GF-D8 (cell line): Measurements from ENCODE around the gene CTIF.

Source experiments
- DNase-seq: peaks from one replicate; lab custom pipeline; 2025; lab: John Stamatoyannopoulos, UW

Gene CTIF

DNA sequence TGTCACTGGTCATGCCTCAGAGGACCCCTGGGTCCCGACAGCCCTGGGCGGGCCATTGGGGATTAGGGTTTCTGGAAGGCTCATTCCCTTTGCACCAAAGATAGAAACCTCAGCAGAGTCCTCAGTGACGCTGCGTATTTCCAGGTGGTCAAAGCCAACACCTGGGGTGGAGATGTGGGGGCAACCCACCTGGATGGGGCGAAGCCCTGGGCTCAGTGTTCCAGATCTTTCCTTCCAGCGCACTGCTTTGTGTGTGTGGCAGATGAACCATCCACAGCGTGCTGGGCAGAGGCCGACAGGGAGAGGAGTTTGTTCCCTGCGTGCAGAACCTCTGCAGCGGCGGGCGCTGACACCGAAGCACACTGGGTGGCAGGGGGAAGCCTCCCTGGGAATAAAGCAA lies 143.9 kb downstream of the CTIF start:
- no peak for DNase-seq

DNA sequence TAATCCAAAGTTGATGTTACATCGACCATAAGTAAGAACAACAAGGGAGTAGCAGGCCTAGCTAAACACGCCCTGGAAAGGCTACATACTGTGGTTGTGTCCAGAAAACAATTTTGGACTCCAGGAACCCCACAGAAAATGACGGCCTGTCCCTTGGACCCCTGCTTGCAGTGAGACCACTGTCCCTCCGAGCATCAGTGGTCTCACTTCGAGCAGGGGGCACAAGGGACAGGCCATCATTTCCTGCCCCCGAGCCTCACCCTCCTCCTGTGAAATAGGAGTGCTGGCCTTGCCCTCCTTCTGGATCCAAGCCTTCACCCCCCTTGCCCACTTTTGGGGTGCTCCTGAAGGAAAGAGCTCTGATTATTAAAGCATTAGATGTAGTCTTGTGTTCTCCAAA lies 144.4 kb downstream of the CTIF start:
- DNase-seq: no peak

DNA sequence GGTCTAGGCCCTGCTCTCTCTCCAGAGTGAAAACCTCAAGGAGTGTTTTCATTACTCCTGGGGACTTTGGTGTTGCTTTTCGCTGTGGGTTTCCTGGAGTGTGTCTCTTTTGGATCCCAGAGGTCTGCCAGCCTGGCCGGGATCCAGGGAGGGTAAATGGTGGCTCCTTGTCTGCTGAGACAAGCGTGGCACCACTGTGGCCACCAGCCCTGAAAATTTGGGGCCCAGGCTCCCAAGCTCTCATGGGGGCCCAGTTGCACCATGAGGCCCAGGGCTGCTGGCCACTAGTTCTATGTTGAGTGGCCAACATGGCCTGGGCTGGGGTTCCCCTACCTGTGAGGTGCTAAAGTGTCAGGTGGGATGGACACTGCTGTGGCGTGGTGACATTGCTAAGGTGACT lies 144.8 kb downstream of the CTIF start:
- no peak for DNase-seq

- DNase-seq: no peak
Observed at GRCh38 chr18:48687346-48688042, 148.7 kb downstream of the CTIF start.

DNA sequence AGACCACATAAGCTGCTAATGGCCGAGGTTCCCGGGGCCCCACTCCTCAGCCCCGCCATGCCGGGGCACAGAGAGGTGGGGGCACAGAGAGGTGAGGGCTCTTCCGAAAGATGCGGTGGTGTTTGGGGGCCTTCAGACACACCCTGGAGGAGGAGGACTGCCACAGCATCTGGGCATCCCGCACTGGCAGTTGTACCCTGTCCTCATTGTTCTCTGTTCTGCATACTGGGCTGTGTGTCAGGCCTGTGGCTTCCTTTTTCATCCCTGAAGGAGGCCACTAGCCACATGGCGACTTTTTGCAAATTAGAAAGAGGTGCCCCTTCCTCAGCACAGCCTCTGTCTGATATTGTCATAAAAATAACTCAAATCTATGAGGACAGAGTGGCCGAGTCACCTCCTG lies 150.1 kb downstream of the CTIF start:
- DNase-seq: no peak

DNA sequence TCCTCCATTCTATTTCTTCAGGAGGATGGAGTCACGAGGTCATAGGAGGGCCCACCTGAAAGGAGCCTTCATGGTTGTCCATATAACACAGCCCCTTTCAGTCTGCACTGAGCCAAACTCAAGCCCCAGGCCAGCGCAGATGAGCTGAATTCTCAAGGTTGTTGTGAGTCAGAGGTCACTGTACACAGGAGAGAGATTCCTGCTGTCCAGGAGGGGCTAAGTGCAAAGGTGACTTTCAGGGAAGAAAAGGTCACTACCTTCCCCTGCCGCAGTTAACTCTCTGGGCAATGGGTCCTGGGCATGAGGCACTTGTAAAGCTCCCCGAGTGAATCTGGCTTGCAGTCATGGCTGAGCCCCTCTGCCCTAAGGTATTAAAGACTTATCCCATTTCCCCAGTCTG lies 150.7 kb downstream of the CTIF start:
- no peak for DNase-seq

GRCh38 chr18:48690494-48690893 lies 151.7 kb downstream of the CTIF start:
- no peak for DNase-seq

GRCh38 chr18:48693006-48693405 lies 154.2 kb downstream of the CTIF start:
- no peak for DNase-seq

- DNase-seq: no peak
Observed at GRCh38 chr18:48693625-48694262, 154.9 kb downstream of the CTIF start.

DNA sequence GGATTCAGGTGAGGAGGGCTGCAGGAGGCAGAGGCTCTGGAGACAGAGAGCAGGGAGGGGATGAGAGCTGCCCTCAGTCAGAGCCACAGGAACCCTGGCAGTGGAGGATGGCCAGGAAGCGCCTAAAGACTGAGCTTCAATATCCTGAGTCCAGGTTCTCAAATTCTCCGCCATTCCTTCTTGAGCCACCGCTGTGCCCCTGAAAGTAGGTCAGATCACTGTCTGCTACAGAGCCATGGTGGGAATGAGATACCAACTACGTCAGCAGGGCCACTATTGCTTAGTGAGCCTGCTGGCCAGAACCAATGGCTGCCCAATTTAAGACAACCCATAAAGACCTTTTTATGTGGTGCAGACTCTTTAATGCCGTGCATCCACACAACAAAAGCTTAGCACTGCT lies 155.5 kb downstream of the CTIF start:
- DNase-seq: no peak

- DNase-seq: no peak
Observed at GRCh38 chr18:48695671-48696070, 156.8 kb downstream of the CTIF start.

DNA sequence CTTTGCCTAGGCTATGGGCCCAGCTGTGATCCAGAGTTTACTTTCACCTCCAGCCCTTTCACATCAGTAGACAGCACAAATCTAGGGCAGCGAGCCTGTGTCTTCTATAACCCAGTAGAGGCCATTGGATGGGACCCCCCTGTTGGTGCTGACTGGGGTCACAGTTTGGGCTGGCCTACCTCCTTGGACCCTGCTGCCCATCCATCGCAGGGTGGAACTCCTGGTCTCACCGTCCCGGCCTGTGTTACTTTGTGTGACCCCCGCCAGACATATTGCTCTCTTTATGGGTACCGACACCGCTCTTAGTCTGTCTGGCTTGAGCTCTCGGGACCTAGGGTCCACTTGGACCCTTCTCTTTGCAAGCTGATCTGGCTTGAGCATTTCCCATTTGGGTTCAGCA lies 157.4 kb downstream of the CTIF start:
- no peak for DNase-seq

DNA sequence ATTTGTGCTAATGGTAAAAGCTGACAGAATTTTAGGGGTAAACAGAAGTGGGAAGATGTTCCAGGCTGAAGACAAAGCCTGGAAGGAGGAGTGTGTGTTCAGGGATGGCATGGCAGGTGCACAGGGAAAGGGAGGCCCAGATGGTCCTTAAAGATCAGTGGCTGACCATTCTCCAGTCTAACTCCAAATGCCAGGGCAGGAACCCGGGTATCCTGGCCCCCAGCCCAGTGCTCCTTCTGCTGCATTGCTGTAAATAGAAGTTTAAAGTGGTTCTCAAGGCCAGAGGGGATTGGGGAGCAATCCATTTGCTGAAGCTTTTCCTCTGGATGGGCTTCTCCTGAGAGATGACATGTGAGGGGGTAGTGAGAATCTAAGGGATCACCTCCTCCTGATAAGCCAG lies 158.6 kb downstream of the CTIF start:
- DNase-seq: no peak

GRCh38 chr18:48698707-48699106 lies 159.9 kb downstream of the CTIF start:
- peak; percentile 16 for DNase-seq

- no peak for DNase-seq
Observed at GRCh38 chr18:48699761-48700160, 160.9 kb downstream of the CTIF start.

- DNase-seq: no peak
Observed at GRCh38 chr18:48700446-48700845, 161.6 kb downstream of the CTIF start.

DNA sequence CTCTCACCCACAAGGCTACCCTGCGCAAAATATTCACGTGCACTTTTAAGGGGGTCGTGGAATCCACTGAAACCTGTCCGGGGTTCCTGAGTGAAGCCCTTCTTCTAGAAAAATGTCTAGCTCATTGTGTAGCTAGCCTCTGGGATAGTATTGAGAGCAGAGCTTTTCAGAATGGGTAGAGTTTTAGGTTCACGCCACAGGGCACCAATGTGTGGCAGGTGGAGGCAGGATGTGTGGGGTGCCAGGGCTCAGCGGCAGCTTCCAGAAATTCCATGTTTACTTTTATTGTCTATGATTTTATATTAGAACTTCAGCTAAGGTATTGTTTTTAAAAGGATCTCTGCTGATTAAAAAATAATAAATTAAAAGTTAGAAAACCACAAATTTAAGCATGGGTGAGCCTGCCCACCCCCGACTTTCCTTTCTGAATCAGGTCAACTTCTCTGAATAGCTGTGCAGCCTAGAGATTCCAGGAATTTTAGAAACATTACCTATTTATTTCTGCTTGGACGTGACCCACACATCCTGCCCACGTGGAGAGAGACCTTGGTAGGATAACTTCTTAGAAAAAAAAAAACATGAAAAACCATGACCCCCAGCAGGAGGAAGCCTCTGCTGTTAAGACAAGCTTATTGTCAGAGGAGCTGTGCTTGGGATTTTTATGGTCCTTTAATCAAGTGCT lies 163.7 kb downstream of the CTIF start:
- no peak for DNase-seq

DNA sequence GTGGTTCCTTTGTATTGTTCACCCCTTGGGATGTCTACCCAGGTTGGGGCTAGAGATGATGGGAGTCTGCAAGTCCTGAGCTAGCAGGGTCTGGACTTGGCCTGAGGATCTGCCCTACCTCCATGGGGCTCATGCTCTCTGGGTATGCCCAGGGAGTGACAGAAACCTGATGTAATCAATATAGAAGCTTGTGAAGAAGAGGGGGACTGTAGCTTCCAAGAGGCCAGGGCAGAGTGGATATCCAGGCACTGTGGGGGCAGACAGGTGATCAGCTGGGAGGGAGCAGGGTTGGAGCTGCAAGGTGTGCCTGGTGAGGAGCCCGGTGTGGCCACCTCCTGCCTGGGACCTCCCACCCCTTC lies 164.2 kb downstream of the CTIF start:
- DNase-seq: no peak

DNA sequence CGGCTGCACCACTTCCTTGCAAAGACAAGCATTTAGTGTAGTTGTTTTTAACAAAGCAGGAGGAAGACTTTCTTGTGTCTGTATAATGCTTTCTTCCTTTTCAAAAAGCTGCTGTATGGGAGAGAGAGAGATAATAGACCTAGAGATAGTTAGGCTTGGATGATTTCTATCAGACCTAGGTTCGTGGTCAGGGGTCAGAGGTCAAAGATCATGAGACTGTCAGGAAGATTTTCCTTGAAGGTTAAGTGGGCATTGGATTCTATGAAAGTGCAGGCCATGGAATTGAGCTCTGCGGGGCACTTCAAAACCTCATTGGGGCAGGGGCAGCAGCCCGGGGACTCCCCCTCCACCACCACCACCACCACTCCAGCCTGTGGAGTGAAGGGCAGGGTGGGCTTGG lies 164.6 kb downstream of the CTIF start:
- no peak for DNase-seq

DNA sequence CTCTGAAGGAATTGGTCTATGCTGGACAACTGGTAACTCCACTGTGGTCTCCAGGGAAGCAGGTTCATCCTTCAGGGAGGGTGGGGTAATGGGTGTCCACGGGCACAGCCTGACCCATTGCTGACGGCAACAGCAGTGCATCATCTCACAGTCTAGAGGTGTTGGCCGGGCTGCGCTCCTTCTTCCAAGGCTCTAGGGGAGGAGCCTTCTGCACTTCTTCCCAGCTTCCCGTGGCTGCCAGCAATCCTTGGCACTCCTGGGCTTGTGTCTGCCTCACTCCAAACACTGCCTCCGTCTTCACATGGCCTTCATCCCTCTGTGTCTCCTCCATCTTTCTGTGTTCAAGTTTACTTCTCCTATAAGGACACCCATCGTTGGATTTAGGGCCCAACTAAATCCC lies 166.2 kb downstream of the CTIF start:
- DNase-seq: no peak

- DNase-seq: no peak
Observed at GRCh38 chr18:48705531-48705930, 166.7 kb downstream of the CTIF start.

- no peak for DNase-seq
Observed at GRCh38 chr18:48706731-48707130, 167.9 kb downstream of the CTIF start.

DNA sequence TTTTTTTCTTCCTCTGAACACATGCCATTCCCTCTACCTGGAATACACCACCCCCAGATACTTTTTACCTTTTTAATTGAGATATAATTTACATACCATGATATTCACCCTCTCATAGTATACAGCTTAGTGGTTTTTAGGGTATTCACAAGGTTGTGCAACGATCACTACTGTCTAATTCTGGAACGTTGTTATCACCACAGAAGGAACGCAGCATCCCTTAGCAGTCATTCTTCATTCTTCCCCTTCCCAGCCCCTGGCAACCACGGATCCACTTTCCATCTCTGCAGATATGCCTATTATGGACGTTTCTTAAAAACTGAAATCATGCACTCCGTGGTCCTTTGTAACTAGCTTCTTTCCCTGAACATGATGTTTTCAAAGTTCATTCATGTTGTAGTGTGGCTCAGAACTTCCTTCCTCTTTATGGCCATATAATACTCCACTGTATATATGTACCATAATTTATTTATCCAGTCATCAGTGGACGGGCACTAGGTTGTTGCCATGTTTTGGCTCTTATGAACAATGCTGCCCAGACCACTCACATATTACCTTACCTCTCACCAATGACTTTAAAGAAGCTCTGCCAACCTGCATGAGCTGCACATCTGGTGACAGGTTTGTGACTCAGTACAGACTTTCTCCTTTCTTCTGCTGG lies 168.9 kb downstream of the CTIF start:
- DNase-seq: no peak
